K562 (cell line): ENCODE measurements around the gene DENND1A.

ENCODE experiments used
- ATF1 ChIP-seq, 2 experiments: fragments of 450-650 bp in 1 of 2; IDR thresholded peaks; 2 replicates each; pipeline ENCODE4 v1.6.1; 2016; ENCODE audit warnings: missing compliant biosample characterization in 1 of 2, missing genetic modification characterization in 1 of 2
- EZH2 ChIP-seq: IDR thresholded peaks from 2 replicates; pipeline ENCODE4 v1.6.1; 2012; ENCODE audit warnings: low read depth, mild to moderate bottlenecking, inconsistent platforms, low read length, borderline replicate concordance
- HNRNPUL1 ChIP-seq: fragments of 200-400 bp; formaldehyde crosslinking; IDR thresholded peaks from 2 replicates; pipeline ENCODE4 v1.6.1; 2017; ENCODE audit warnings: low read length
- MAFF ChIP-seq: IDR thresholded peaks from 2 replicates; pipeline ENCODE4 v1.6.1; 2012; ENCODE audit warnings: low read length, improper control_type of control experiment
- RCOR1 ChIP-seq, 2 experiments: IDR thresholded peaks; 2 replicates each; pipeline ENCODE4 v1.6.1; 2012; ENCODE audit warnings: low read depth in 2 of 2, low read length in 2 of 2, borderline replicate concordance in 1 of 2, improper control_type of control experiment in 1 of 2
- TF ChIP-seq, protein P1 (sequence below): sonication (generic); formaldehyde crosslinking; IDR thresholded peaks from 2 replicates; pipeline ENCODE4 v1.8.1; 2023; ENCODE audit warnings: mild to moderate bottlenecking, missing genetic modification reagents
- TF ChIP-seq, protein P2 (sequence below): fragments of 250-450 bp; sonication (Bioruptor Pico); IDR thresholded peaks from 2 replicates; pipeline ENCODE4 v1.8.0; 2021; ENCODE audit warnings: mild to moderate bottlenecking, moderate library complexity
- TF ChIP-seq, protein P3 (sequence below): IDR thresholded peaks from 3 replicates; pipeline ENCODE4 v1.6.1; 2011; ENCODE audit warnings: borderline replicate concordance, mild to moderate bottlenecking, moderate library complexity; ENCODE audit not compliant: insufficient read length; ENCODE audit errors: extremely low read depth

DNA sequence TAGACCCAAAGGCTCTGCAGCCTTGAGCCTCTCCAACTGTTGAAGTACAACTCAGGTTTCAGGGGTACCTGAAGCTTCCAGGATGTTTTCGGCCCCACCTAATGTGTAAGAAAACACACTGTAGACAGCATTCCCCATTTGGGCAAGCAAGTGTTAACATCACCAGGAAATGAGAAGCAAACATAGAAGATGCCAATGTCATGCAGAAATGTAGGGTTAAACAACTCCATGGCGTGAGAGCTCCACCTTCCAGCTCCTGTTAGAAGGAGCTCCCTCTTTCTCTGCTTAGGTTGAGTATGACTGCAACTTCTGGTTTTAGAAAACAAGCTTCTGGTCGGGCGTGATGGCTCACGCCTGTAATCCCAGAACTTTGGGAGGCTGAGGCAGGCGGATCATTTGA is 31.0 kb upstream of the DENND1A start:
- TF ChIP-seq HNRNPUL1 (no peak), MAFF (no peak), RCOR1 (IDR thresholded peaks at IDR 0.05; ENCODE audit: borderline replicate concordance in 1 of 2, low read depth in 2 of 2, low read length in 2 of 2) (no peak), EZH2 (no peak), ATF1 (CRISPR knock-in tag; IDR thresholded peaks at IDR 0.05) (no peak), ATF1 (tag; IDR thresholded peaks at IDR 0.05) (no peak)
- TF ChIP-seq, protein P1, sequence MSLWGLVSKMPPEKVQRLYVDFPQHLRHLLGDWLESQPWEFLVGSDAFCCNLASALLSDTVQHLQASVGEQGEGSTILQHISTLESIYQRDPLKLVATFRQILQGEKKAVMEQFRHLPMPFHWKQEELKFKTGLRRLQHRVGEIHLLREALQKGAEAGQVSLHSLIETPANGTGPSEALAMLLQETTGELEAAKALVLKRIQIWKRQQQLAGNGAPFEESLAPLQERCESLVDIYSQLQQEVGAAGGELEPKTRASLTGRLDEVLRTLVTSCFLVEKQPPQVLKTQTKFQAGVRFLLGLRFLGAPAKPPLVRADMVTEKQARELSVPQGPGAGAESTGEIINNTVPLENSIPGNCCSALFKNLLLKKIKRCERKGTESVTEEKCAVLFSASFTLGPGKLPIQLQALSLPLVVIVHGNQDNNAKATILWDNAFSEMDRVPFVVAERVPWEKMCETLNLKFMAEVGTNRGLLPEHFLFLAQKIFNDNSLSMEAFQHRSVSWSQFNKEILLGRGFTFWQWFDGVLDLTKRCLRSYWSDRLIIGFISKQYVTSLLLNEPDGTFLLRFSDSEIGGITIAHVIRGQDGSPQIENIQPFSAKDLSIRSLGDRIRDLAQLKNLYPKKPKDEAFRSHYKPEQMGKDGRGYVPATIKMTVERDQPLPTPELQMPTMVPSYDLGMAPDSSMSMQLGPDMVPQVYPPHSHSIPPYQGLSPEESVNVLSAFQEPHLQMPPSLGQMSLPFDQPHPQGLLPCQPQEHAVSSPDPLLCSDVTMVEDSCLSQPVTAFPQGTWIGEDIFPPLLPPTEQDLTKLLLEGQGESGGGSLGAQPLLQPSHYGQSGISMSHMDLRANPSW (CRISPR knock-in tag): no peak
- TF ChIP-seq, protein P2, sequence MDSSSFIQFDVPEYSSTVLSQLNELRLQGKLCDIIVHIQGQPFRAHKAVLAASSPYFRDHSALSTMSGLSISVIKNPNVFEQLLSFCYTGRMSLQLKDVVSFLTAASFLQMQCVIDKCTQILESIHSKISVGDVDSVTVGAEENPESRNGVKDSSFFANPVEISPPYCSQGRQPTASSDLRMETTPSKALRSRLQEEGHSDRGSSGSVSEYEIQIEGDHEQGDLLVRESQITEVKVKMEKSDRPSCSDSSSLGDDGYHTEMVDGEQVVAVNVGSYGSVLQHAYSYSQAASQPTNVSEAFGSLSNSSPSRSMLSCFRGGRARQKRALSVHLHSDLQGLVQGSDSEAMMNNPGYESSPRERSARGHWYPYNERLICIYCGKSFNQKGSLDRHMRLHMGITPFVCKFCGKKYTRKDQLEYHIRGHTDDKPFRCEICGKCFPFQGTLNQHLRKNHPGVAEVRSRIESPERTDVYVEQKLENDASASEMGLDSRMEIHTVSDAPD: no peak
- TF ChIP-seq, protein P3, sequence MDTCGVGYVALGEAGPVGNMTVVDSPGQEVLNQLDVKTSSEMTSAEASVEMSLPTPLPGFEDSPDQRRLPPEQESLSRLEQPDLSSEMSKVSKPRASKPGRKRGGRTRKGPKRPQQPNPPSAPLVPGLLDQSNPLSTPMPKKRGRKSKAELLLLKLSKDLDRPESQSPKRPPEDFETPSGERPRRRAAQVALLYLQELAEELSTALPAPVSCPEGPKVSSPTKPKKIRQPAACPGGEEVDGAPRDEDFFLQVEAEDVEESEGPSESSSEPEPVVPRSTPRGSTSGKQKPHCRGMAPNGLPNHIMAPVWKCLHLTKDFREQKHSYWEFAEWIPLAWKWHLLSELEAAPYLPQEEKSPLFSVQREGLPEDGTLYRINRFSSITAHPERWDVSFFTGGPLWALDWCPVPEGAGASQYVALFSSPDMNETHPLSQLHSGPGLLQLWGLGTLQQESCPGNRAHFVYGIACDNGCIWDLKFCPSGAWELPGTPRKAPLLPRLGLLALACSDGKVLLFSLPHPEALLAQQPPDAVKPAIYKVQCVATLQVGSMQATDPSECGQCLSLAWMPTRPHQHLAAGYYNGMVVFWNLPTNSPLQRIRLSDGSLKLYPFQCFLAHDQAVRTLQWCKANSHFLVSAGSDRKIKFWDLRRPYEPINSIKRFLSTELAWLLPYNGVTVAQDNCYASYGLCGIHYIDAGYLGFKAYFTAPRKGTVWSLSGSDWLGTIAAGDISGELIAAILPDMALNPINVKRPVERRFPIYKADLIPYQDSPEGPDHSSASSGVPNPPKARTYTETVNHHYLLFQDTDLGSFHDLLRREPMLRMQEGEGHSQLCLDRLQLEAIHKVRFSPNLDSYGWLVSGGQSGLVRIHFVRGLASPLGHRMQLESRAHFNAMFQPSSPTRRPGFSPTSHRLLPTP: no peak
